Stomach (tissue), 4 donors: ENCODE measurements around the gene ANAPC2.

Experiments used
- POLR2A ChIP-seq, 4 donors: fragments of 450-650 bp; IDR thresholded peaks; one replicate each; pipeline ENCODE4 v1.6.1; 2016; ENCODE audit warnings: antibody characterized with exemption in 4 of 4, control low read depth in 2 of 4, mild to moderate bottlenecking in 1 of 4, moderate library complexity in 1 of 4
- POLR2AphosphoS5 ChIP-seq, 3 donors: sonication (generic); formaldehyde crosslinking; IDR thresholded peaks; one replicate each; pipeline ENCODE4 v1.6.1; 2016; ENCODE audit warnings: antibody characterized with exemption in 3 of 3
- TF ChIP-seq, protein P1 (sequence below), 7 experiments: fragments of 450-650 bp in 4 of 7; fragments of 200-600 bp in 3 of 7; sonication (generic) in 3 of 7; IDR thresholded peaks; one replicate each; pipeline ENCODE4 v1.5.1; 2016 to 2019; ENCODE audit warnings: antibody characterized with exemption in 7 of 7, control low read depth in 2 of 7, mild to moderate bottlenecking in 1 of 7

DNA sequence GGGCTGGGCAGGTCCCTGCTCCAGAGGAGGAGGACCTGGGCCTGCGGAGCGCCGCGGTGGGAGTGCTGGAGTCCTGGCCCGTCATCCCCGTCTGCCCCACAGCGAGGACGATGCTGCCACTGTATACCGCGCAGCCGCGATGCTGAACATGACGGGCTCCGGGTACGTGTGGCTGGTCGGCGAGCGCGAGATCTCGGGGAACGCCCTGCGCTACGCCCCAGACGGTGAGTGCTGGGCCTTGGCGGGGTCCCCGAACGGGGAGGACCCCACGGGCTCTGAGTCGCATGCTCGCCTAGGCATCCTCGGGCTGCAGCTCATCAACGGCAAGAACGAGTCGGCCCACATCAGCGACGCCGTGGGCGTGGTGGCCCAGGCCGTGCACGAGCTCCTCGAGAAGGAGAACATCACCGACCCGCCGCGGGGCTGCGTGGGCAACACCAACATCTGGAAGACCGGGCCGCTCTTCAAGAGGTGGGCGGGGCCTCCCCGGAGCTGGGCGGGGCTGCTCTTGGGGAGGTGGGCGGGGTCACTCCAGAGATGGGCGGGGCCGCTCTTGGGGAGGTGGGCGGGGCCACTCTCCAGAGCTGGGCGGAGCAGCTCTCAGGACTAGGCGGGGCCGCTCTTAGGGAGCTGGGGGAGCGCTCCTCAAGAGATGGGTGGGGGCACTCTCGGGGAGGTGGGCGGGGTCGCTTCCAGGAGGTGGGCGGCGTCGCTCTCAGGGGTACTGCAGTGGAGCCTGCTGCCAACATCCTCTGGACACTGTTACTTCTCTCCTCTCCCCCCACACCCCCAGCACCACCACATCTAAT is 31.6 kb downstream of the ANAPC2 start:
- TF ChIP-seq, protein P1, sequence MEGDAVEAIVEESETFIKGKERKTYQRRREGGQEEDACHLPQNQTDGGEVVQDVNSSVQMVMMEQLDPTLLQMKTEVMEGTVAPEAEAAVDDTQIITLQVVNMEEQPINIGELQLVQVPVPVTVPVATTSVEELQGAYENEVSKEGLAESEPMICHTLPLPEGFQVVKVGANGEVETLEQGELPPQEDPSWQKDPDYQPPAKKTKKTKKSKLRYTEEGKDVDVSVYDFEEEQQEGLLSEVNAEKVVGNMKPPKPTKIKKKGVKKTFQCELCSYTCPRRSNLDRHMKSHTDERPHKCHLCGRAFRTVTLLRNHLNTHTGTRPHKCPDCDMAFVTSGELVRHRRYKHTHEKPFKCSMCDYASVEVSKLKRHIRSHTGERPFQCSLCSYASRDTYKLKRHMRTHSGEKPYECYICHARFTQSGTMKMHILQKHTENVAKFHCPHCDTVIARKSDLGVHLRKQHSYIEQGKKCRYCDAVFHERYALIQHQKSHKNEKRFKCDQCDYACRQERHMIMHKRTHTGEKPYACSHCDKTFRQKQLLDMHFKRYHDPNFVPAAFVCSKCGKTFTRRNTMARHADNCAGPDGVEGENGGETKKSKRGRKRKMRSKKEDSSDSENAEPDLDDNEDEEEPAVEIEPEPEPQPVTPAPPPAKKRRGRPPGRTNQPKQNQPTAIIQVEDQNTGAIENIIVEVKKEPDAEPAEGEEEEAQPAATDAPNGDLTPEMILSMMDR (IDR thresholded peaks at IDR 0.05) = no peak
- no peak for TF ChIP-seq POLR2AphosphoS5 (IDR thresholded peaks at IDR 0.05)
- TF ChIP-seq POLR2A (IDR thresholded peaks at IDR 0.05) = no peak
